Measurements from ENCODE around the gene RBM18.

- TF ChIP-seq, protein P1, sequence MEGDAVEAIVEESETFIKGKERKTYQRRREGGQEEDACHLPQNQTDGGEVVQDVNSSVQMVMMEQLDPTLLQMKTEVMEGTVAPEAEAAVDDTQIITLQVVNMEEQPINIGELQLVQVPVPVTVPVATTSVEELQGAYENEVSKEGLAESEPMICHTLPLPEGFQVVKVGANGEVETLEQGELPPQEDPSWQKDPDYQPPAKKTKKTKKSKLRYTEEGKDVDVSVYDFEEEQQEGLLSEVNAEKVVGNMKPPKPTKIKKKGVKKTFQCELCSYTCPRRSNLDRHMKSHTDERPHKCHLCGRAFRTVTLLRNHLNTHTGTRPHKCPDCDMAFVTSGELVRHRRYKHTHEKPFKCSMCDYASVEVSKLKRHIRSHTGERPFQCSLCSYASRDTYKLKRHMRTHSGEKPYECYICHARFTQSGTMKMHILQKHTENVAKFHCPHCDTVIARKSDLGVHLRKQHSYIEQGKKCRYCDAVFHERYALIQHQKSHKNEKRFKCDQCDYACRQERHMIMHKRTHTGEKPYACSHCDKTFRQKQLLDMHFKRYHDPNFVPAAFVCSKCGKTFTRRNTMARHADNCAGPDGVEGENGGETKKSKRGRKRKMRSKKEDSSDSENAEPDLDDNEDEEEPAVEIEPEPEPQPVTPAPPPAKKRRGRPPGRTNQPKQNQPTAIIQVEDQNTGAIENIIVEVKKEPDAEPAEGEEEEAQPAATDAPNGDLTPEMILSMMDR (IDR thresholded peaks at IDR 0.05; ENCODE audit: low read depth, low read length): no peak
- TF ChIP-seq EZH2phosphoT487 (IDR thresholded peaks at IDR 0.05; ENCODE audit: low read depth): no peak
Observed at GRCh38 chr9:122216138-122216797, 48.4 kb downstream of the RBM18 start.

All from OCI-LY3 (cell line).